ENCODE data around the gene PTPRN2.
"Not testable (repeated sequence)": the region's sequence is repeated elsewhere in the genome, so short reads cannot be mapped to it uniquely, and the experiment has no call there.

DNA sequence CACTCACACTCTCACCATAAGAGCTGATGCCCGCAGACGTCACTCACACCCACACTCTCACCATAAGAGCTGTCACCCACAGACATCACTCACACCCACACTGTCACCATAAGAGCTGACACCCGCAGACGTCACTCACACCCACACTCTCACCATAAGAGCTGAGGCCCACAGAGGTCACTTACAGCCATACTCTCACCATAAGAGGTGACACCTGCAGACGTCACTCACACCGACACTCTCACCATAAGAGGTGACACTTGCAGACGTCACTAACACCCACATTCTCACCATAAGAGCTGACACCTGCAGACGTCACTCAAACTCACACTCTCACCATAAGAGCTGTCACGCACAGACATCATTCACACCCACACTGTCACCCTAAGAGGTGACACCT lies 250.7 kb downstream of the PTPRN2 start:
- not testable (repeated sequence) for TF ChIP-seq CBFB (CRISPR knock-in tag; IDR thresholded peaks at IDR 0.05); HMGA1 (CRISPR knock-in tag; conservative IDR thresholded peaks at IDR 0.05); KAT8 (CRISPR knock-in tag; IDR thresholded peaks at IDR 0.05); TAF1 (CRISPR knock-in tag; IDR thresholded peaks at IDR 0.05)
- TF ChIP-seq, protein P1, sequence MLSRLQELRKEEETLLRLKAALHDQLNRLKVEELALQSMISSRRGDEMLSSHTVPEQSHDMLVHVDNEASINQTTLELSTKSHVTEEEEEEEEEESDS (CRISPR knock-in tag; IDR thresholded peaks at IDR 0.05; ENCODE audit: borderline replicate concordance): not testable (repeated sequence)
- TF ChIP-seq, protein P2, sequence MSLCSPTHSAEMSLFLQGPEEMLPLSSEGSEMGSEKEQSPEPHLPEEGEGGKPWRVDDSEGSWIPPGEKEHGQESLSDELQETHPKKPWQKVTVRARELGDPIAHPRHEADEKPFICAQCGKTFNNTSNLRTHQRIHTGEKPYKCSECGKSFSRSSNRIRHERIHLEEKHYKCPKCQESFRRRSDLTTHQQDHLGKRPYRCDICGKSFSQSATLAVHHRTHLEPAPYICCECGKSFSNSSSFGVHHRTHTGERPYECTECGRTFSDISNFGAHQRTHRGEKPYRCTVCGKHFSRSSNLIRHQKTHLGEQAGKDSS (CRISPR knock-in tag; IDR thresholded peaks at IDR 0.05; ENCODE audit: borderline replicate concordance, low read depth): not testable (repeated sequence)
- TF ChIP-seq, protein P3, sequence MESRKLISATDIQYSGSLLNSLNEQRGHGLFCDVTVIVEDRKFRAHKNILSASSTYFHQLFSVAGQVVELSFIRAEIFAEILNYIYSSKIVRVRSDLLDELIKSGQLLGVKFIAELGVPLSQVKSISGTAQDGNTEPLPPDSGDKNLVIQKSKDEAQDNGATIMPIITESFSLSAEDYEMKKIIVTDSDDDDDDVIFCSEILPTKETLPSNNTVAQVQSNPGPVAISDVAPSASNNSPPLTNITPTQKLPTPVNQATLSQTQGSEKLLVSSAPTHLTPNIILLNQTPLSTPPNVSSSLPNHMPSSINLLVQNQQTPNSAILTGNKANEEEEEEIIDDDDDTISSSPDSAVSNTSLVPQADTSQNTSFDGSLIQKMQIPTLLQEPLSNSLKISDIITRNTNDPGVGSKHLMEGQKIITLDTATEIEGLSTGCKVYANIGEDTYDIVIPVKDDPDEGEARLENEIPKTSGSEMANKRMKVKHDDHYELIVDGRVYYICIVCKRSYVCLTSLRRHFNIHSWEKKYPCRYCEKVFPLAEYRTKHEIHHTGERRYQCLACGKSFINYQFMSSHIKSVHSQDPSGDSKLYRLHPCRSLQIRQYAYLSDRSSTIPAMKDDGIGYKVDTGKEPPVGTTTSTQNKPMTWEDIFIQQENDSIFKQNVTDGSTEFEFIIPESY (CRISPR knock-in tag; IDR thresholded peaks at IDR 0.05): not testable (repeated sequence)
